ENCODE data around the gene OR51A7.

GRCh38 chr11:4903484-4903883 is at the start of gene OR51A7:
- TF ChIP-seq CTCF (IDR thresholded peaks at IDR 0.05; ENCODE audit: low read length): no peak
- TF ChIP-seq EZH2 (optimal IDR thresholded peaks at IDR 0.05; ENCODE audit: low read depth, low read length): no peak
- TF ChIP-seq EZH2phosphoT487 (IDR thresholded peaks at IDR 0.05; ENCODE audit: low read length): no peak
